Cardiac muscle cell (in vitro differentiated cells and primary cell): ENCODE measurements around the gene PDPK1. TPM values are rescaled to one million over a fixed set of nuclear protein-coding genes. Genes with fewer than 3 reads are reported as not detected.

Source experiments
- polyA plus RNA-seq: library from polyadenylated mRNA; unstranded; fragments of >200 nt; fragmentation: Nextera tagmentation; extraction: Ambion mirVana; gene quantifications from 2 replicates; pipeline ENCODE4 v1.2.1, GENCODE V29; 2016
- total RNA-seq: library from RNA; depleted of rRNA; stranded (reverse); fragments of >200 nt; gene quantifications from 2 replicates; pipeline ENCODE4 v1.2.3, GENCODE V29; 2016

The PDPK1 gene
- total and polyA plus RNA-seq, 2 experiments from 2014 or later: 22.4 to 28.6 TPM

Other genes with a start within 250 kb of the PDPK1 start
- 14.2 and 14.5 TPM in 2 replicates for gene ABCA3, start 197.3 kb upstream of the PDPK1 start, total RNA-seq
- gene ABCA3, start 197.3 kb upstream of the PDPK1 start, polyA plus RNA-seq: 11.1 and 16.9 TPM in 2 replicates
- gene CCNF, start 108.6 kb upstream of the PDPK1 start, total RNA-seq: 10.5 and 44.0 TPM in 2 replicates
- gene CCNF, start 108.6 kb upstream of the PDPK1 start, polyA plus RNA-seq: 9.2 and 48.2 TPM in 2 replicates
- 27.3 and 34.8 TPM in 2 replicates for gene TEDC2, start 77.9 kb upstream of the PDPK1 start, total RNA-seq
- gene TEDC2, start 77.9 kb upstream of the PDPK1 start, polyA plus RNA-seq: 30.7 and 34.4 TPM in 2 replicates
- gene NTN3, start 66.7 kb upstream of the PDPK1 start, total RNA-seq: 9.4 and 20.5 TPM in 2 replicates
- 1.6 and 5.6 TPM in 2 replicates for gene NTN3, start 66.7 kb upstream of the PDPK1 start, polyA plus RNA-seq
- gene TBC1D24, start 62.9 kb upstream of the PDPK1 start, total RNA-seq: 17.3 and 23.6 TPM in 2 replicates
- 8.2 and 10.2 TPM in 2 replicates for gene TBC1D24, start 62.9 kb upstream of the PDPK1 start, polyA plus RNA-seq
- 92.4 and 117 TPM in 2 replicates for gene ATP6V0C, start 24.1 kb upstream of the PDPK1 start, total RNA-seq
- gene ATP6V0C, start 24.1 kb upstream of the PDPK1 start, polyA plus RNA-seq: 184 and 281 TPM in 2 replicates
- 32.4 and 39.2 TPM in 2 replicates for gene AMDHD2, start 17.6 kb upstream of the PDPK1 start, total RNA-seq
- gene AMDHD2, start 17.6 kb upstream of the PDPK1 start, polyA plus RNA-seq: 25.0 and 30.2 TPM in 2 replicates
- gene CEMP1, start 6.6 kb upstream of the PDPK1 start, total RNA-seq: 1.3 TPM in 1 of 2 replicates, not detected in the other
- 4.6 and 9.4 TPM in 2 replicates for gene CEMP1, start 6.6 kb upstream of the PDPK1 start, polyA plus RNA-seq
- 32.9 and 67.2 TPM in 2 replicates for gene KCTD5, start 144.5 kb downstream of the PDPK1 start, total RNA-seq
- 32.6 and 35.0 TPM in 2 replicates for gene KCTD5, start 144.5 kb downstream of the PDPK1 start, polyA plus RNA-seq
- 13.0 and 17.0 TPM in 2 replicates for gene PRSS27, start 182.2 kb downstream of the PDPK1 start, total RNA-seq
- 12.1 and 14.5 TPM in 2 replicates for gene PRSS27, start 182.2 kb downstream of the PDPK1 start, polyA plus RNA-seq
- 131 and 321 TPM in 2 replicates for gene SRRM2, start 214.6 kb downstream of the PDPK1 start, total RNA-seq
- 592 and 734 TPM in 2 replicates for gene SRRM2, start 214.6 kb downstream of the PDPK1 start, polyA plus RNA-seq
- gene ELOB, start 239.3 kb downstream of the PDPK1 start, total RNA-seq: 180 and 435 TPM in 2 replicates
- gene ELOB, start 239.3 kb downstream of the PDPK1 start, polyA plus RNA-seq: 606 and 614 TPM in 2 replicates
- gene PRSS33, start 249.5 kb downstream of the PDPK1 start, total RNA-seq: not detected in 2 replicates
- gene PRSS33, start 249.5 kb downstream of the PDPK1 start, polyA plus RNA-seq: not detected in 2 replicates